HepG2 (cell line): ENCODE data around the gene SLC35A3. TPM values are rescaled to one million over a fixed set of nuclear protein-coding genes. Genes with fewer than 3 reads are reported as not detected.
"Not testable (repeated sequence)": the region's sequence is repeated elsewhere in the genome, so short reads cannot be mapped to it uniquely, and the experiment has no call there.

Source experiments
- ATAC-seq: fragments of 200-7000 bp; cut with Tn5 transposase; 3 replicates; pipeline ENCODE4 v1.9.1; 2020; ENCODE audit warnings: mild to moderate bottlenecking, moderate library complexity
- BruUV-seq: library from RNA; stranded (reverse); fragments of 400-500 nt; replicated peaks from 2 replicates; lab custom pipeline; 2021; lab: Mats Ljungman, UMichigan
- CTCF ChIA-PET: fragments of 300-600 bp; formaldehyde crosslinking; extraction: SDS; loops from one replicate; lab custom pipeline; 2021; ENCODE audit warnings: low total read pairs, inconsistent platforms, low intra/inter-chr PET ratio; lab: Yijun Ruan, JAX
- POLR2A ChIA-PET: fragments of 350-600 bp; sonication (Branson Sonifier 250); formaldehyde crosslinking; loops from one replicate; lab custom pipeline; 2020; ENCODE audit warnings: antibody characterized with exemption, inconsistent platforms; lab: Yijun Ruan, JAX
- DNase-seq: peaks from one replicate; pipeline ENCODE4 v3.0.0-alpha.2; 2015; ENCODE audit warnings: low spot score
- FAIRE-seq: peaks from 3 replicates; lab custom pipeline; 2011; peaks lifted over from hg19 to GRCh38; lab: Jason Lieb, UNC
- H2AFZ ChIP-seq: one replicate; pipeline ENCODE4 v1.6.1; 2011; ENCODE audit warnings: low read length, inconsistent platforms
- H3K27ac ChIP-seq: fragments of 300-600 bp; 3 replicates; pipeline ENCODE4 v1.8.0; 2011; ENCODE audit warnings: mixed run types, mild to moderate bottlenecking, mixed read lengths, low read length, inconsistent platforms; ENCODE audit not compliant: insufficient read depth; ENCODE audit errors: extremely low read length
- H3K27me3 ChIP-seq, 2 experiments: fragments of 200-600 bp in 1 of 2; 2 replicates in 1 of 2; 3 replicates in 1 of 2; pipeline versions ENCODE4 v1.6.0 to v1.8.0; 2011; ENCODE audit warnings: low read length in 2 of 2, mild to moderate bottlenecking in 2 of 2, moderate library complexity in 2 of 2, inconsistent platforms in 1 of 2; ENCODE audit not compliant: insufficient read depth in 2 of 2, control insufficient read depth in 1 of 2
- H3K36me3 ChIP-seq, 2 experiments: fragments of 200-600 bp in 1 of 2; replicated peaks in 1 of 2; 2 replicates in 1 of 2; 3 replicates in 1 of 2; pipeline versions ENCODE4 v1.5.1 to v1.8.0; 2011; ENCODE audit warnings: low read length in 2 of 2, inconsistent platforms in 1 of 2; ENCODE audit not compliant: insufficient read depth in 2 of 2, control insufficient read depth in 1 of 2
- H3K4me1 ChIP-seq: 2 replicates; pipeline ENCODE4 v1.5.1; 2012; ENCODE audit warnings: low read length, inconsistent platforms; ENCODE audit not compliant: insufficient read depth
- H3K4me2 ChIP-seq: 2 replicates; pipeline ENCODE4 v1.6.0; 2011; ENCODE audit warnings: low read depth, low read length, inconsistent platforms
- H3K4me3 ChIP-seq, 3 experiments: fragments of 200-600 bp in 1 of 3; sonication (generic), shearing (Covaris generic) in 1 of 3; replicated peaks in 1 of 3; 2 replicates each; pipeline ENCODE4 v1.5.1; 2011 to 2016; ENCODE audit warnings: low read length in 3 of 3, inconsistent platforms in 2 of 3, low read depth in 2 of 3, mild to moderate bottlenecking in 2 of 3, control low read depth in 1 of 3, mixed read lengths in 1 of 3; ENCODE audit not compliant: insufficient read depth in 1 of 3
- H3K79me2 ChIP-seq: one replicate; pipeline ENCODE4 v1.6.1; 2011; ENCODE audit warnings: low read length, inconsistent platforms; ENCODE audit not compliant: insufficient read depth
- H3K9ac ChIP-seq: 2 replicates; pipeline ENCODE4 v1.6.0; 2011; ENCODE audit warnings: mild to moderate bottlenecking, low read depth, low read length, inconsistent platforms; ENCODE audit not compliant: insufficient read depth
- H3K9me3 ChIP-seq: 2 replicates; pipeline ENCODE4 v1.5.1; 2012; ENCODE audit warnings: mild to moderate bottlenecking, low read length
- H4K20me1 ChIP-seq: 2 replicates; pipeline ENCODE4 v1.6.0; 2011; ENCODE audit warnings: inconsistent platforms, mild to moderate bottlenecking, low read length, moderate library complexity; ENCODE audit not compliant: insufficient read depth
- BORCS8-MEF2B ChIP-seq: sonication (generic); formaldehyde crosslinking; IDR thresholded peaks from 2 replicates; pipeline ENCODE4 v1.8.0; 2022; ENCODE audit warnings: mild to moderate bottlenecking, missing genetic modification reagents
- CCAR2 ChIP-seq: fragments of 200-400 bp; formaldehyde crosslinking; optimal IDR thresholded peaks from 2 replicates; pipeline ENCODE3; 2018; ENCODE audit warnings: low read depth, mild to moderate bottlenecking, low read length, moderate library complexity
- KDM1A ChIP-seq: IDR thresholded peaks from 2 replicates; pipeline ENCODE4 v1.6.1; 2016; ENCODE audit warnings: missing compliant biosample characterization
- MLXIP ChIP-seq: sonication (generic); formaldehyde crosslinking; IDR thresholded peaks from 2 replicates; pipeline ENCODE4 v1.9.0; 2021; ENCODE audit warnings: missing genetic modification reagents, borderline replicate concordance
- TFDP1 ChIP-seq: IDR thresholded peaks from 2 replicates; pipeline ENCODE4 v1.6.1; 2016; ENCODE audit warnings: missing compliant biosample characterization, missing genetic modification reagents, borderline replicate concordance
- ZMYM2 ChIP-seq: sonication (generic); formaldehyde crosslinking; IDR thresholded peaks from 2 replicates; pipeline ENCODE4 v1.8.0; 2022; ENCODE audit warnings: mild to moderate bottlenecking, missing genetic modification reagents
- ZNF24 ChIP-seq: fragments of 450-650 bp; IDR thresholded peaks from 2 replicates; pipeline ENCODE4 v1.6.1; 2017; ENCODE audit warnings: antibody characterized with exemption, mild to moderate bottlenecking
- ZNF3 ChIP-seq: IDR thresholded peaks from 2 replicates; pipeline ENCODE4 v1.7.0; 2017; ENCODE audit warnings: inconsistent platforms
- ZNF333 ChIP-seq: sonication (generic); formaldehyde crosslinking; IDR thresholded peaks from 2 replicates; pipeline ENCODE4 v1.4.0; 2020; ENCODE audit warnings: mild to moderate bottlenecking, missing genetic modification reagents, borderline replicate concordance
- ZNF441 ChIP-seq: sonication (generic); formaldehyde crosslinking; IDR thresholded peaks from 2 replicates; pipeline ENCODE4 v1.7.0; 2021; ENCODE audit warnings: missing genetic modification reagents, borderline replicate concordance
- ZNF710 ChIP-seq: sonication (generic); formaldehyde crosslinking; IDR thresholded peaks from 2 replicates; pipeline ENCODE4 v1.5.0; 2020; ENCODE audit warnings: mild to moderate bottlenecking, missing genetic modification reagents, borderline replicate concordance
- WGBS: methylation state at CpG from one replicate; pipeline ENCODE4 v1.1.6; 2017; ENCODE audit warnings: low lambda C conversion rate; 5-methylcytosine and 5-hydroxymethylcytosine counted together
- in situ Hi-C: cut with HindIII; loops from 2 replicates; pipeline ENCODE4 v1.10.0; 2017; ENCODE audit warnings: low pct_unique_long_range_greater_than_20kb; ENCODE audit not compliant: extremely low pct_ligation_motif_present
- intact Hi-C: fragments of 100-400 bp; cut with micrococcal nuclease; formaldehyde crosslinking; loops from one replicate; pipeline ENCODE4 v1.10.0; 2022; ENCODE audit not compliant: unreplicated experiment
- polyA plus RNA-seq, 8 experiments: library from polyadenylated mRNA; depleted of rRNA in 3 of 8; stranded (reverse) in 7 of 8; unstranded in 1 of 8; fragments of >200 nt; fragmentation: Illumina TruSeq in 4 of 8; extraction: Trizol in 4 of 8; gene quantifications; 2 replicates each; pipeline versions ENCODE4 v1.2.1 to v1.2.3, GENCODE V29; 2011 to 2016; ENCODE audit warnings: low read depth in 4 of 8, missing spikeins in 1 of 8, mixed read lengths in 1 of 8; ENCODE audit not compliant: insufficient read depth in 1 of 8
- total RNA-seq, 5 experiments: library from RNA; depleted of rRNA; stranded (reverse); fragments of >200 nt; fragmentation: Illumina TruSeq; extraction: Trizol; gene quantifications; 2 replicates each; pipeline ENCODE4 v1.2.3, GENCODE V29; 2016; ENCODE audit warnings: low read depth in 1 of 5

SLC35A3 gene
- total and polyA plus RNA-seq, 2 of the 13 experiments (the other 11 are each of a cell fraction or from before 2014, with no cell fraction given): 11.2 to 24.9 TPM

GRCh38 chr1:99960260-99960659, 9.5 kb upstream of the SLC35A3 start:
- H3K36me3 ChIP-seq, ATAC-seq, H3K27ac ChIP-seq, H3K9ac ChIP-seq, BruUV-seq, H3K9me3 ChIP-seq, in situ Hi-C loops, H2AFZ ChIP-seq, FAIRE-seq, DNase-seq, H4K20me1 ChIP-seq, H3K4me2 ChIP-seq, H3K79me2 ChIP-seq, H3K4me3 ChIP-seq, POLR2A ChIA-PET, CTCF ChIA-PET, H3K27me3 ChIP-seq: not testable (repeated sequence)
- intact Hi-C loops: loop anchor here (10.0 kb wide), 1 partner anchor 175 kb away; the partner anchor contains the start of genes SASS6 and TRMT13
- H3K4me1 ChIP-seq: peaks cover 20% of the 10 kb centered on the region
- whole genome bisulfite sequencing: 71% methylated on average over 5 of the region's 5 CpGs

DNA sequence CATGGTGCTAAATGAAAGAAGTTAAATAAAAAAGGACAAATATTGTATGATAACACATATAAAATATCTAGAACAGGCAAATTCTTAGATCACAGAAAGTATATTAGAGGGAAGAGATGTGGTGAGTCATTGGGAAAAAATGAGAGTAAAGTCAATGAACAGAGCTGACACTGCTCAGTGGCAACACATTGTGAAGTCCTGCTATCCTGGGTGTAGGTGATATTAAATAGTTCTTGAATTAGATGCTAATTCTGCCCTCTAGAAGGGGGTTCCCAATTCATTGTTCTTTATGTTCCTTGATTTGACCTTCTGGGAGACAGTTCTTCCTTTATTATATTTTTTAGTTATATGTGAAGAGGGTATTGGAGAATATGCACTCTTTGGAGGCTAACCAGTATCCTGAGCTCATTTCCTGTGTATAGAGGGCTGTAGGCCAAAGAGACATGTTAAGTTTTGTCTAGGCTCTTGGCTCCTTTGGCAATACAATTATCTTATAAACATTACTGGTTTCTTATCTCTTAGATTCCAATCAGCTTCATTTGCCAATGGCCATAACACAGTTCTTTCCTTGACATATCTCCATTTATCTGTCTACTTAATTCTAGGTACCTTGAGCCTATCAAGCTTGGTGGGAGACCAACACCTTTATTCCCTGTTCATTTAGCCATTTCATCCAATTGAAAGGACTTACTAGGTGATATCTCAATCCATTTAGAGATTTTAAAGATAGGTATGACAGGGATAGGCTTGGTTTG, 6.6 kb upstream of the SLC35A3 start:
- FAIRE-seq (no peak), ATAC-seq (no peak), DNase-seq (no peak)
- H4K20me1 ChIP-seq: no peaks in the 10 kb centered on the region
- CTCF ChIA-PET: no interaction called here
- intact Hi-C loops (loop anchor here (10.0 kb wide), 1 partner anchor 172 kb away; the partner anchor contains the start of genes SASS6 and TRMT13), in situ Hi-C loops (no loop called here)
- H3K36me3 ChIP-seq: no peaks in the 10 kb centered on the region
- H3K27ac ChIP-seq: no peak overlapping the region
- H3K9ac ChIP-seq: no peak overlapping the region
- peaks cover under 1% of the 10 kb centered on the region; the same call in 1 of the 2 replicates for H3K4me1 ChIP-seq
- H3K27me3 ChIP-seq: no peaks in the 10 kb centered on the region
- POLR2A ChIA-PET: no interaction called here
- no peak overlapping the region for H2AFZ ChIP-seq
- H3K4me2 ChIP-seq: no peak overlapping the region
- no peaks in the 10 kb centered on the region for H3K9me3 ChIP-seq
- no peaks in the 10 kb centered on the region for H3K79me2 ChIP-seq
- H3K4me3 ChIP-seq: no peak overlapping the region
- no TSS peak for BruUV-seq
- TF ChIP-seq CCAR2 (no peak), BORCS8-MEF2B (no peak), ZNF3 (CRISPR knock-in tag) (no peak), ZNF441 (CRISPR knock-in tag) (no peak), ZNF24 (no peak), ZNF710 (no peak), TFDP1 (CRISPR knock-in tag) (no peak), ZNF333 (CRISPR knock-in tag) (no peak), ZMYM2 (no peak), KDM1A (CRISPR knock-in tag) (no peak), MLXIP (CRISPR knock-in tag) (no peak)
